ENCODE results near the gene MRPL12.
A peak's percentile ranks its signal among the peaks of the same experiment; 100 is the strongest.

The MRPL12 gene

DNA sequence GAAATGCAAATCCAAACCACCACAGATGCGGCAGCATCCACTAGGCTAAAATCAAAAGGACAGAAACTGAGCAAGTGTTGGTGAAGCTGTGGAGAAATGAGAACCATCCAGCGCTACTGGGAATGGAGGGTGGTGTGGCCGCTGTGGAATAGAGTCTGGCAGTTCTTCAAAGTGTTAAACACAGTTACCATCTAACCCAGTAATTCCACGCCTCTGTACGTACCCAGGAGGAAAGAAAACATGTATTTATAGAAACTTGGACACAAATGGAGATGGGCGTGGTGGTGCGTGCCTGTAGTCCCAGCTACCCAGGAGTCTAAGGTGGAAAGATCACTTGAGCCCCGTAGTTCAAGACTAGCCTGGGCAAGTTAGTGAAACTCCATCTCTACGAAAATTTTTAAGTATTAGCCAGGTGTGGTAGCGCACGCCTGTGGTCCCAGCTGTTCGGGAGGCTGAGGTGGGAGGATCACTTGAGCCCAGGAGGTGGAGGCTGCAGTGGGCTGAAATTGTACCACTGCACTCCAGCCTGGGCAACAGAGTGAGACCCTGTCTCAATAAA is 20.6 kb downstream of the MRPL12 start:
- ChIA-PET CTCF (no interaction called here), POLR2A (interaction anchor here (1.1 to 6.5 kb wide), 4 partner anchors 11 to 372 kb away, joined by 5 to 55 read pairs (median 11); partner anchors contain the start of genes MRPL12 and SLC25A10)
- H3K27ac ChIP-seq (ENCODE audit: extremely low read depth, low read depth, low read length) = no peak overlapping the region
- H3K4me3 ChIP-seq (ENCODE audit: low read depth, low read length) = no peak overlapping the region
- peaks cover 0 to 18% of the 10 kb centered on the region in 2 experiments; a peak in 2 of 3 replicates for H3K36me3 ChIP-seq (ENCODE audit: control insufficient read depth in 2 of 2, insufficient read depth in 1 of 2, low read length in 2 of 2)
- H3K4me1 ChIP-seq (ENCODE audit: control insufficient read depth, insufficient read depth, low read length) = peaks cover 5% of the 10 kb centered on the region
- H3K9me3 ChIP-seq (ENCODE audit: control insufficient read depth, insufficient read depth, low read depth, low read length) = no peaks in the 10 kb centered on the region
- no peak for TF ChIP-seq YY1 (tag by site-specific recombination; IDR thresholded peaks at IDR 0.05)
- TF ChIP-seq OVOL3 (tag by site-specific recombination; IDR thresholded peaks at IDR 0.05) = no peak
- TF ChIP-seq ZNF214 (tag by site-specific recombination; IDR thresholded peaks at IDR 0.05; ENCODE audit: borderline replicate concordance) = no peak
- TF ChIP-seq ZNF24 (tag by site-specific recombination; IDR thresholded peaks at IDR 0.05) = no peak
- TF ChIP-seq ZNF23 (tag by site-specific recombination; IDR thresholded peaks at IDR 0.05; ENCODE audit: borderline replicate concordance) = no peak
- TF ChIP-seq ZNF792 (tag by site-specific recombination; IDR thresholded peaks at IDR 0.05) = no peak
- TF ChIP-seq MZF1 (tag by site-specific recombination; IDR thresholded peaks at IDR 0.05; ENCODE audit: borderline replicate concordance) = no peak
- no peak for TF ChIP-seq ZNF514 (tag by site-specific recombination; IDR thresholded peaks at IDR 0.05)
- TF ChIP-seq, protein P1, sequence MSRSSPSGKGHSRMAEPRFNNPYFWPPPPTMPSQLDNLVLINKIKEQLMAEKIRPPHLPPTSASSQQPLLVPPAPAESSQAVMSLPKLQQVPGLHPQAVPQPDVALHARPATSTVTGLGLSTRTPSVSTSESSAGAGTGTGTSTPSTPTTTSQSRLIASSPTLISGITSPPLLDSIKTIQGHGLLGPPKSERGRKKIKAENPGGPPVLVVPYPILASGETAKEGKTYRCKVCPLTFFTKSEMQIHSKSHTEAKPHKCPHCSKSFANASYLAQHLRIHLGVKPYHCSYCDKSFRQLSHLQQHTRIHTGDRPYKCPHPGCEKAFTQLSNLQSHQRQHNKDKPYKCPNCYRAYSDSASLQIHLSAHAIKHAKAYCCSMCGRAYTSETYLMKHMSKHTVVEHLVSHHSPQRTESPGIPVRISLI (tag by site-specific recombination; IDR thresholded peaks at IDR 0.05) = no peak
- TF ChIP-seq, protein P2, sequence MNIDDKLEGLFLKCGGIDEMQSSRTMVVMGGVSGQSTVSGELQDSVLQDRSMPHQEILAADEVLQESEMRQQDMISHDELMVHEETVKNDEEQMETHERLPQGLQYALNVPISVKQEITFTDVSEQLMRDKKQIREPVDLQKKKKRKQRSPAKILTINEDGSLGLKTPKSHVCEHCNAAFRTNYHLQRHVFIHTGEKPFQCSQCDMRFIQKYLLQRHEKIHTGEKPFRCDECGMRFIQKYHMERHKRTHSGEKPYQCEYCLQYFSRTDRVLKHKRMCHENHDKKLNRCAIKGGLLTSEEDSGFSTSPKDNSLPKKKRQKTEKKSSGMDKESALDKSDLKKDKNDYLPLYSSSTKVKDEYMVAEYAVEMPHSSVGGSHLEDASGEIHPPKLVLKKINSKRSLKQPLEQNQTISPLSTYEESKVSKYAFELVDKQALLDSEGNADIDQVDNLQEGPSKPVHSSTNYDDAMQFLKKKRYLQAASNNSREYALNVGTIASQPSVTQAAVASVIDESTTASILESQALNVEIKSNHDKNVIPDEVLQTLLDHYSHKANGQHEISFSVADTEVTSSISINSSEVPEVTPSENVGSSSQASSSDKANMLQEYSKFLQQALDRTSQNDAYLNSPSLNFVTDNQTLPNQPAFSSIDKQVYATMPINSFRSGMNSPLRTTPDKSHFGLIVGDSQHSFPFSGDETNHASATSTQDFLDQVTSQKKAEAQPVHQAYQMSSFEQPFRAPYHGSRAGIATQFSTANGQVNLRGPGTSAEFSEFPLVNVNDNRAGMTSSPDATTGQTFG (tag by site-specific recombination; IDR thresholded peaks at IDR 0.05; ENCODE audit: borderline replicate concordance) = no peak
- TF ChIP-seq ZBTB8A (tag by site-specific recombination; IDR thresholded peaks at IDR 0.05) = peak; percentile 49; the same call in 1 of the 2 replicates
- peak; percentile 99 for TF ChIP-seq ZNF600 (tag by site-specific recombination; IDR thresholded peaks at IDR 0.05)
- peak; percentile 99 for TF ChIP-seq ZNF121 (tag by site-specific recombination; IDR thresholded peaks at IDR 0.05)
- no peak for TF ChIP-seq ZNF510 (tag by site-specific recombination; IDR thresholded peaks at IDR 0.05; ENCODE audit: insufficient replicate concordance)
- TF ChIP-seq ZNF146 (tag by site-specific recombination; IDR thresholded peaks at IDR 0.05) = no peak
- no peak for TF ChIP-seq ZNF426 (tag by site-specific recombination; IDR thresholded peaks at IDR 0.05)
- TF ChIP-seq PRDM1 (tag by site-specific recombination; IDR thresholded peaks at IDR 0.05) = peak; percentile 2
- no peak for TF ChIP-seq ZNF585B (tag by site-specific recombination; IDR thresholded peaks at IDR 0.05)
- no peak for TF ChIP-seq SCRT2 (tag by site-specific recombination; IDR thresholded peaks at IDR 0.05)
- TF ChIP-seq ZNF335 (tag by site-specific recombination; conservative IDR thresholded peaks at IDR 0.05) = no peak
- TF ChIP-seq ZNF292 (tag by site-specific recombination; IDR thresholded peaks at IDR 0.05; ENCODE audit: borderline replicate concordance, low read depth) = no peak
- no peak for TF ChIP-seq ZNF366 (tag by site-specific recombination; conservative IDR thresholded peaks at IDR 0.05)
- TF ChIP-seq, protein P3, sequence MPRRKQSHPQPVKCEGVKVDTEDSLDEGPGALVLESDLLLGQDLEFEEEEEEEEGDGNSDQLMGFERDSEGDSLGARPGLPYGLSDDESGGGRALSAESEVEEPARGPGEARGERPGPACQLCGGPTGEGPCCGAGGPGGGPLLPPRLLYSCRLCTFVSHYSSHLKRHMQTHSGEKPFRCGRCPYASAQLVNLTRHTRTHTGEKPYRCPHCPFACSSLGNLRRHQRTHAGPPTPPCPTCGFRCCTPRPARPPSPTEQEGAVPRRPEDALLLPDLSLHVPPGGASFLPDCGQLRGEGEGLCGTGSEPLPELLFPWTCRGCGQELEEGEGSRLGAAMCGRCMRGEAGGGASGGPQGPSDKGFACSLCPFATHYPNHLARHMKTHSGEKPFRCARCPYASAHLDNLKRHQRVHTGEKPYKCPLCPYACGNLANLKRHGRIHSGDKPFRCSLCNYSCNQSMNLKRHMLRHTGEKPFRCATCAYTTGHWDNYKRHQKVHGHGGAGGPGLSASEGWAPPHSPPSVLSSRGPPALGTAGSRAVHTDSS (tag by site-specific recombination; IDR thresholded peaks at IDR 0.05) = no peak
- peak; percentile 33; the same call in 1 of the 2 replicates for TF ChIP-seq ZNF341 (tag by site-specific recombination; IDR thresholded peaks at IDR 0.05; ENCODE audit: low read depth)
- no peak for TF ChIP-seq HOXC10 (CRISPR knock-in tag; IDR thresholded peaks at IDR 0.05)
- TF ChIP-seq ZNF658 (tag by site-specific recombination; IDR thresholded peaks at IDR 0.05) = no peak
- no peak for TF ChIP-seq ZNF548 (tag by site-specific recombination; IDR thresholded peaks at IDR 0.05)
- TF ChIP-seq ZBTB1 (tag by site-specific recombination; IDR thresholded peaks at IDR 0.05) = no peak
- no peak for TF ChIP-seq ZNF155 (tag by site-specific recombination; IDR thresholded peaks at IDR 0.05)
- TF ChIP-seq KLF7 (tag by site-specific recombination; IDR thresholded peaks at IDR 0.05; ENCODE audit: borderline replicate concordance) = no peak
- TF ChIP-seq, protein P4, sequence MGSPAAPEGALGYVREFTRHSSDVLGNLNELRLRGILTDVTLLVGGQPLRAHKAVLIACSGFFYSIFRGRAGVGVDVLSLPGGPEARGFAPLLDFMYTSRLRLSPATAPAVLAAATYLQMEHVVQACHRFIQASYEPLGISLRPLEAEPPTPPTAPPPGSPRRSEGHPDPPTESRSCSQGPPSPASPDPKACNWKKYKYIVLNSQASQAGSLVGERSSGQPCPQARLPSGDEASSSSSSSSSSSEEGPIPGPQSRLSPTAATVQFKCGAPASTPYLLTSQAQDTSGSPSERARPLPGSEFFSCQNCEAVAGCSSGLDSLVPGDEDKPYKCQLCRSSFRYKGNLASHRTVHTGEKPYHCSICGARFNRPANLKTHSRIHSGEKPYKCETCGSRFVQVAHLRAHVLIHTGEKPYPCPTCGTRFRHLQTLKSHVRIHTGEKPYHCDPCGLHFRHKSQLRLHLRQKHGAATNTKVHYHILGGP (tag by site-specific recombination; IDR thresholded peaks at IDR 0.05) = no peak
- TF ChIP-seq SP7 (tag by site-specific recombination; IDR thresholded peaks at IDR 0.05) = peak; percentile 58
- TF ChIP-seq KLF16 (tag by site-specific recombination; IDR thresholded peaks at IDR 0.05) = peak; percentile 32; the same call in 1 of the 2 replicates
- no peak for TF ChIP-seq ZNF175 (tag by site-specific recombination; IDR thresholded peaks at IDR 0.05)

Data from HEK293 (cell line).